ENCODE results near the gene HDAC9. TPM values are rescaled to one million over a fixed set of nuclear protein-coding genes. Genes with fewer than 3 reads are reported as not detected.

HDAC9 gene
- total RNA-seq, 3 donors from 2014 or later (not counting 1 experiment from before 2014, with no cell fraction given), result 19.1 to 41.1 (median 24.1) TPM

GRCh38 chr7:18798088-18798906 is 302.7 kb downstream of the HDAC9 start:
- no peak overlapping the region for H3K27ac Mint-ChIP-seq
- Histone ChIP-seq H3K27me3 (ENCODE audit: control insufficient read depth, insufficient read depth, low read length) (no peaks in the 10 kb centered on the region), H3K27ac (ENCODE audit: low read length) (no peak overlapping the region), H3K4me1 (ENCODE audit: control insufficient read depth, insufficient read depth, low read length) (no peaks in the 10 kb centered on the region), H3K9me3 (ENCODE audit: control insufficient read depth, insufficient read depth, low read length) (no peaks in the 10 kb centered on the region), H3K36me3 (ENCODE audit: control insufficient read depth, insufficient read depth, low read length) (no peaks in the 10 kb centered on the region), H3K4me3 (ENCODE audit: low read length) (no peak overlapping the region)
- H3K4me1 Mint-ChIP-seq, result no peaks in the 10 kb centered on the region
- intact Hi-C loops (cut with micrococcal nuclease), result no loop called here
- no peak for TF ChIP-seq CTCF (IDR thresholded peaks at IDR 0.05)
- no peak for ATAC-seq
- H3K36me3 Mint-ChIP-seq, result no peaks in the 10 kb centered on the region
- 87% methylated on average over 2 of the region's 3 CpGs for WGBS (ENCODE audit: insufficient coverage)
- H3K9me3 Mint-ChIP-seq, result peaks cover 2% of the 10 kb centered on the region in 2 donors
- no peak for DNase-seq
- no peak overlapping the region for H3K4me3 Mint-ChIP-seq
- H3K27me3 Mint-ChIP-seq (ENCODE audit: low read depth in 2 of 2), result no peaks in the 10 kb centered on the region

- H3K4me1 ChIP-seq (ENCODE audit: control insufficient read depth, insufficient read depth, low read length), result no peaks in the 10 kb centered on the region
- DNase-seq (no peak), ATAC-seq (no peak)
- no peaks in the 10 kb centered on the region for H3K4me1 Mint-ChIP-seq
- no peak overlapping the region for H3K4me3 Mint-ChIP-seq
- no peaks in the 10 kb centered on the region for H3K27me3 Mint-ChIP-seq (ENCODE audit: low read depth in 2 of 2)
- no peaks in the 10 kb centered on the region for H3K36me3 ChIP-seq (ENCODE audit: control insufficient read depth, insufficient read depth, low read length)
- no peak for TF ChIP-seq CTCF (IDR thresholded peaks at IDR 0.05)
- intact Hi-C loops (cut with micrococcal nuclease), result no loop called here
- H3K9me3 ChIP-seq (ENCODE audit: control insufficient read depth, insufficient read depth, low read length), result no peaks in the 10 kb centered on the region
- no peak overlapping the region for H3K27ac ChIP-seq (ENCODE audit: low read length)
- H3K9me3 Mint-ChIP-seq, result no peaks in the 10 kb centered on the region
- 89% methylated on average over 1 of the region's 1 CpG for WGBS (ENCODE audit: insufficient coverage)
- no peak overlapping the region for H3K4me3 ChIP-seq (ENCODE audit: low read length)
- H3K27me3 ChIP-seq (ENCODE audit: control insufficient read depth, insufficient read depth, low read length), result no peaks in the 10 kb centered on the region
- H3K36me3 Mint-ChIP-seq, result no peaks in the 10 kb centered on the region
- H3K27ac Mint-ChIP-seq, result no peak overlapping the region
These were observed 304.4 kb downstream of the HDAC9 start for GRCh38 chr7:18799899-18800298.

GRCh38 chr7:18803923-18804322 is 308.4 kb downstream of the HDAC9 start:
- intact Hi-C loops (cut with micrococcal nuclease), result no loop called here
- Histone ChIP-seq H3K4me3 (ENCODE audit: low read length) (no peak overlapping the region), H3K36me3 (ENCODE audit: control insufficient read depth, insufficient read depth, low read length) (no peaks in the 10 kb centered on the region), H3K4me1 (ENCODE audit: control insufficient read depth, insufficient read depth, low read length) (no peaks in the 10 kb centered on the region), H3K9me3 (ENCODE audit: control insufficient read depth, insufficient read depth, low read length) (no peaks in the 10 kb centered on the region), H3K27ac (ENCODE audit: low read length) (no peak overlapping the region), H3K27me3 (ENCODE audit: control insufficient read depth, insufficient read depth, low read length) (no peaks in the 10 kb centered on the region)
- DNase-seq, result no peak
- no CpG with 5 or more reads among the region's 1 CpG for WGBS (ENCODE audit: insufficient coverage)
- Mint-ChIP-seq H3K4me3 (no peak overlapping the region), H3K36me3 (no peaks in the 10 kb centered on the region), H3K4me1 (no peaks in the 10 kb centered on the region), H3K27me3 (ENCODE audit: low read depth in 2 of 2) (no peaks in the 10 kb centered on the region), H3K9me3 (peaks cover 3 to 6% of the 10 kb centered on the region in 2 donors), H3K27ac (no peak overlapping the region)
- TF ChIP-seq CTCF (IDR thresholded peaks at IDR 0.05), result no peak
- no peak for ATAC-seq

DNA sequence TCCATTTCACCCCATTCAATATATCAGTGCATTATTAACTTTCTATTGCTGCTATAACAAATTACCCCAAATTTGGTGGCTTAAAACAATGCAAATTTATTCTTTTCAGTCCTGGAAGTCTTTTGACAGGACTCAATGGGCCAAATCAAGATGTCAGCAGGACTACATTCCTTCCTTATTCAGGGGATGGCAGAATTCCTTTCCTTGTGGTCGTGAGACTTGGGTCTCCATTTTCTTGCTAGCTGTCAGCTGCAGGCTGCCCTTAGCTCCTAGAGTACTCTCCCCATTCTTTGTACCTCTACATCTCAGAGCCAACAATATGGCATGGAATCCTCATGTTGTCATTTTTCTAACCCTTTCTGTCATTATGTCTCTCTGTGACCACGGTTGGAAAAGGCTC is 310.6 kb downstream of the HDAC9 start:
- WGBS (ENCODE audit: insufficient coverage), result 78% methylated on average over 1 of the region's 2 CpGs
- no peaks in the 10 kb centered on the region for H3K36me3 ChIP-seq (ENCODE audit: control insufficient read depth, insufficient read depth, low read length)
- H3K9me3 ChIP-seq (ENCODE audit: control insufficient read depth, insufficient read depth, low read length), result no peaks in the 10 kb centered on the region
- Mint-ChIP-seq H3K4me1 (no peaks in the 10 kb centered on the region), H3K27ac (no peak overlapping the region), H3K9me3 (peaks cover 6 to 8% of the 10 kb centered on the region in 2 donors), H3K36me3 (no peaks in the 10 kb centered on the region), H3K27me3 (ENCODE audit: low read depth in 2 of 2) (no peaks in the 10 kb centered on the region), H3K4me3 (no peak overlapping the region)
- no peak for ATAC-seq
- DNase-seq, result no peak
- no peak overlapping the region for H3K4me3 ChIP-seq (ENCODE audit: low read length)
- no peak for TF ChIP-seq CTCF (IDR thresholded peaks at IDR 0.05)
- no peaks in the 10 kb centered on the region for H3K4me1 ChIP-seq (ENCODE audit: control insufficient read depth, insufficient read depth, low read length)
- H3K27ac ChIP-seq (ENCODE audit: low read length), result no peak overlapping the region
- intact Hi-C loops (cut with micrococcal nuclease), result no loop called here
- H3K27me3 ChIP-seq (ENCODE audit: control insufficient read depth, insufficient read depth, low read length), result no peaks in the 10 kb centered on the region

Data from natural killer cell (primary cell).